ENCODE results near the gene STRN4.

STRN4 gene

GRCh38 chr19:46737761-46738171 lies 8.5 kb downstream of the STRN4 start:
- no peak for ATAC-seq
- TF ChIP-seq TCF4 (CRISPR knock-in tag; IDR thresholded peaks at IDR 0.05; ENCODE audit: borderline replicate concordance) (no peak), SNAI2 (CRISPR knock-in tag; IDR thresholded peaks at IDR 0.05) (no peak), ARNTL (CRISPR knock-in tag; IDR thresholded peaks at IDR 0.05; ENCODE audit: borderline replicate concordance, low read depth) (no peak), ZNF70 (CRISPR knock-in tag; IDR thresholded peaks at IDR 0.05) (no peak), CSDC2 (CRISPR knock-in tag; IDR thresholded peaks at IDR 0.05) (no peak), OSR1 (CRISPR knock-in tag; IDR thresholded peaks at IDR 0.05) (no peak), ISL1 (CRISPR knock-in tag; IDR thresholded peaks at IDR 0.05) (no peak), PPARA (CRISPR knock-in tag; IDR thresholded peaks at IDR 0.05; ENCODE audit: borderline replicate concordance) (no peak), POU6F1 (CRISPR knock-in tag; IDR thresholded peaks at IDR 0.05; ENCODE audit: borderline replicate concordance, low read depth) (no peak), ESRRG (CRISPR knock-in tag; IDR thresholded peaks at IDR 0.05) (no peak), ZNF8 (CRISPR knock-in tag; IDR thresholded peaks at IDR 0.05) (no peak), ZNF565 (CRISPR knock-in tag; conservative IDR thresholded peaks at IDR 0.05; ENCODE audit: low read depth) (no peak), TOX (CRISPR knock-in tag; IDR thresholded peaks at IDR 0.05; ENCODE audit: borderline replicate concordance) (no peak), CSRNP3 (CRISPR knock-in tag; IDR thresholded peaks at IDR 0.05) (no peak), ZFP3 (CRISPR knock-in tag; IDR thresholded peaks at IDR 0.05) (no peak)

- no peak for TF ChIP-seq ZNF565 (CRISPR knock-in tag; conservative IDR thresholded peaks at IDR 0.05; ENCODE audit: low read depth)
- no peak for TF ChIP-seq TSHZ2 (CRISPR knock-in tag; IDR thresholded peaks at IDR 0.05)
- no peak for TF ChIP-seq POU6F1 (CRISPR knock-in tag; IDR thresholded peaks at IDR 0.05; ENCODE audit: borderline replicate concordance, low read depth)
- TF ChIP-seq ESRRG (CRISPR knock-in tag; IDR thresholded peaks at IDR 0.05), result no peak
- TF ChIP-seq ZC3H10 (CRISPR knock-in tag; IDR thresholded peaks at IDR 0.05), result no peak
- no peak for TF ChIP-seq TOX (CRISPR knock-in tag; IDR thresholded peaks at IDR 0.05; ENCODE audit: borderline replicate concordance)
- TF ChIP-seq CSRNP3 (CRISPR knock-in tag; IDR thresholded peaks at IDR 0.05), result no peak
- TF ChIP-seq OSR1 (CRISPR knock-in tag; IDR thresholded peaks at IDR 0.05), result no peak
- no peak for TF ChIP-seq SNAI2 (CRISPR knock-in tag; IDR thresholded peaks at IDR 0.05)
- no peak for TF ChIP-seq PPARA (CRISPR knock-in tag; IDR thresholded peaks at IDR 0.05; ENCODE audit: borderline replicate concordance)
- TF ChIP-seq GLIS3 (CRISPR knock-in tag; IDR thresholded peaks at IDR 0.05), result no peak
- TF ChIP-seq ZNF70 (CRISPR knock-in tag; IDR thresholded peaks at IDR 0.05), result no peak
- TF ChIP-seq TCF4 (CRISPR knock-in tag; IDR thresholded peaks at IDR 0.05; ENCODE audit: borderline replicate concordance), result no peak
- no peak for TF ChIP-seq ZFP30 (CRISPR knock-in tag; IDR thresholded peaks at IDR 0.05)
- no peak for TF ChIP-seq BACH2 (CRISPR knock-in tag; IDR thresholded peaks at IDR 0.05; ENCODE audit: borderline replicate concordance)
- TF ChIP-seq PATZ1 (CRISPR knock-in tag; IDR thresholded peaks at IDR 0.05; ENCODE audit: borderline replicate concordance), result no peak
- TF ChIP-seq RARB (CRISPR knock-in tag; IDR thresholded peaks at IDR 0.05), result no peak
- no peak for TF ChIP-seq ARNTL (CRISPR knock-in tag; IDR thresholded peaks at IDR 0.05; ENCODE audit: borderline replicate concordance, low read depth)
- TF ChIP-seq CREB5 (CRISPR knock-in tag; IDR thresholded peaks at IDR 0.05; ENCODE audit: low read depth), result no peak
These were observed 9.0 kb downstream of the STRN4 start for GRCh38 chr19:46737298-46737654.

More at GRCh38 chr19:46737298-46737654, 9.0 kb downstream of the STRN4 start:
- no peak for ATAC-seq

Data from SK-N-SH treated with all-trans-retinoic acid at 6 μM for 48 hours (cell line).